Activated T-cell treated with anti-CD3 and anti-CD28 coated beads, Interleukin-2, amount 50 U/mL, for 4 hours (primary cell): ENCODE results near the gene C3orf18. TPM values are rescaled to one million over a fixed set of nuclear protein-coding genes. Genes with fewer than 3 reads are reported as not detected.
A peak's percentile ranks its signal among the peaks of the same experiment; 100 is the strongest.

Experiments used
- ATAC-seq, 2 donors: fragments of 200-7000 bp; cut with Tn5 transposase; one replicate each; pipeline ENCODE4 v1.10.0; 2021
- DNase-seq: peaks from one replicate; pipeline ENCODE4 v3.0.0-alpha.2; 2020
- H3K27me3 Mint-ChIP-seq: one replicate; pipeline ENCODE4 v1.8.0; 2021; ENCODE audit warnings: low read depth, mixed read lengths
- H3K36me3 Mint-ChIP-seq: one replicate; pipeline ENCODE4 v1.8.0; 2022; ENCODE audit warnings: mixed read lengths; ENCODE audit not compliant: insufficient read depth
- H3K4me1 Mint-ChIP-seq: one replicate; pipeline ENCODE4 v1.8.0; 2021; ENCODE audit warnings: low read depth, mixed read lengths
- H3K4me3 Mint-ChIP-seq: one replicate; pipeline ENCODE4 v1.8.0; 2021; ENCODE audit warnings: mild to moderate bottlenecking, moderate library complexity, mixed read lengths
- H3K9me3 Mint-ChIP-seq: one replicate; pipeline ENCODE4 v1.8.0; 2021; ENCODE audit warnings: mixed read lengths
- total RNA-seq, 3 donors: library from RNA; stranded (reverse); gene quantifications; one replicate each; pipeline ENCODE4 v1.2.1, GENCODE V29; 2021

The C3orf18 gene
- total RNA-seq, 3 donors from 2014 or later: 6.7 to 11.2 (median 9.0) TPM

GRCh38 chr3:50592568-50592967, 25.0 kb upstream of the C3orf18 start:
- Mint-ChIP-seq H3K4me3 (peak overlapping the region; percentile 27), H3K27me3 (no peaks in the 10 kb centered on the region), H3K9me3 (no peaks in the 10 kb centered on the region), H3K4me1 (peaks cover 81% of the 10 kb centered on the region), H3K36me3 (no peaks in the 10 kb centered on the region)
- ATAC-seq (no peak), DNase-seq (no peak)

GRCh38 chr3:50591196-50591741, 23.7 kb upstream of the C3orf18 start:
- no peak for DNase-seq
- H3K4me1 Mint-ChIP-seq: peaks cover 90% of the 10 kb centered on the region
- no peaks in the 10 kb centered on the region for H3K27me3 Mint-ChIP-seq
- ATAC-seq: peak; percentile 3 to 6
- H3K36me3 Mint-ChIP-seq: peaks cover 1% of the 10 kb centered on the region
- H3K9me3 Mint-ChIP-seq: no peaks in the 10 kb centered on the region
- H3K4me3 Mint-ChIP-seq: peak overlapping the region; percentile 58

GRCh38 chr3:50588759-50589433, 21.3 kb upstream of the C3orf18 start:
- H3K36me3 Mint-ChIP-seq: peaks cover 11% of the 10 kb centered on the region
- ATAC-seq (no peak), DNase-seq (no peak)
- H3K4me3 Mint-ChIP-seq: peak overlapping the region; percentile 55
- H3K27me3 Mint-ChIP-seq: no peaks in the 10 kb centered on the region
- H3K9me3 Mint-ChIP-seq: no peaks in the 10 kb centered on the region
- peaks cover 87% of the 10 kb centered on the region for H3K4me1 Mint-ChIP-seq

GRCh38 chr3:50587806-50588758, 20.5 kb upstream of the C3orf18 start:
- Mint-ChIP-seq H3K4me3 (peak overlapping the region; percentile 55), H3K27me3 (no peaks in the 10 kb centered on the region), H3K36me3 (peaks cover 16% of the 10 kb centered on the region), H3K4me1 (peaks cover 83% of the 10 kb centered on the region), H3K9me3 (no peaks in the 10 kb centered on the region)
- peak; percentile 52 to 54 for ATAC-seq
- peak; percentile 61 for DNase-seq

- ATAC-seq (no peak), DNase-seq (no peak)
- Mint-ChIP-seq H3K9me3 (no peaks in the 10 kb centered on the region), H3K4me1 (peaks cover 80% of the 10 kb centered on the region), H3K36me3 (peaks cover 17% of the 10 kb centered on the region), H3K27me3 (no peaks in the 10 kb centered on the region), H3K4me3 (peak overlapping the region; percentile 27)
Measured at GRCh38 chr3:50587373-50587772, 19.8 kb upstream of the C3orf18 start.

GRCh38 chr3:50586763-50587070, 19.2 kb upstream of the C3orf18 start:
- DNase-seq: no peak
- H3K9me3 Mint-ChIP-seq: no peaks in the 10 kb centered on the region
- H3K4me1 Mint-ChIP-seq: peaks cover 79% of the 10 kb centered on the region
- no peaks in the 10 kb centered on the region for H3K27me3 Mint-ChIP-seq
- ATAC-seq: no peak
- peaks cover 17% of the 10 kb centered on the region for H3K36me3 Mint-ChIP-seq
- no peak overlapping the region for H3K4me3 Mint-ChIP-seq

GRCh38 chr3:50585919-50586762, 18.6 kb upstream of the C3orf18 start:
- Mint-ChIP-seq H3K9me3 (no peaks in the 10 kb centered on the region), H3K36me3 (peaks cover 17% of the 10 kb centered on the region), H3K4me3 (no peak overlapping the region), H3K4me1 (peaks cover 80% of the 10 kb centered on the region), H3K27me3 (no peaks in the 10 kb centered on the region)
- DNase-seq (no peak), ATAC-seq (no peak)

GRCh38 chr3:50584391-50584790, 16.8 kb upstream of the C3orf18 start:
- Mint-ChIP-seq H3K4me1 (peaks cover 75% of the 10 kb centered on the region), H3K27me3 (no peaks in the 10 kb centered on the region), H3K36me3 (peaks cover 21% of the 10 kb centered on the region), H3K9me3 (no peaks in the 10 kb centered on the region), H3K4me3 (no peak overlapping the region)
- DNase-seq: no peak
- no peak for ATAC-seq

GRCh38 chr3:50583897-50584296, 16.4 kb upstream of the C3orf18 start:
- Mint-ChIP-seq H3K4me1 (peaks cover 70% of the 10 kb centered on the region), H3K27me3 (no peaks in the 10 kb centered on the region), H3K9me3 (no peaks in the 10 kb centered on the region), H3K36me3 (peaks cover 24% of the 10 kb centered on the region), H3K4me3 (no peak overlapping the region)
- ATAC-seq: no peak
- DNase-seq: no peak

GRCh38 chr3:50582083-50582482, 14.5 kb upstream of the C3orf18 start:
- ATAC-seq (no peak), DNase-seq (no peak)
- Mint-ChIP-seq H3K27me3 (no peaks in the 10 kb centered on the region), H3K4me3 (no peak overlapping the region), H3K9me3 (no peaks in the 10 kb centered on the region), H3K36me3 (peaks cover 27% of the 10 kb centered on the region), H3K4me1 (peaks cover 53% of the 10 kb centered on the region)

- no peaks in the 10 kb centered on the region for H3K9me3 Mint-ChIP-seq
- peaks cover 27% of the 10 kb centered on the region for H3K36me3 Mint-ChIP-seq
- H3K4me3 Mint-ChIP-seq: no peak overlapping the region
- peaks cover 52% of the 10 kb centered on the region for H3K4me1 Mint-ChIP-seq
- ATAC-seq: no peak
- no peak for DNase-seq
- no peaks in the 10 kb centered on the region for H3K27me3 Mint-ChIP-seq
Measured at GRCh38 chr3:50581459-50581842, 13.9 kb upstream of the C3orf18 start.

GRCh38 chr3:50580683-50581458, 13.3 kb upstream of the C3orf18 start:
- peaks cover 27% of the 10 kb centered on the region for H3K36me3 Mint-ChIP-seq

GRCh38 chr3:50577348-50577747, 9.8 kb upstream of the C3orf18 start:
- ATAC-seq: no peak

More at GRCh38 chr3:50580683-50581458, 13.3 kb upstream of the C3orf18 start:
- peak; percentile 29 to 47 for ATAC-seq
- no peak for DNase-seq
- no peak overlapping the region for H3K4me3 Mint-ChIP-seq
- no peaks in the 10 kb centered on the region for H3K27me3 Mint-ChIP-seq
- peaks cover 55% of the 10 kb centered on the region for H3K4me1 Mint-ChIP-seq
- no peaks in the 10 kb centered on the region for H3K9me3 Mint-ChIP-seq

More at GRCh38 chr3:50577348-50577747, 9.8 kb upstream of the C3orf18 start:
- Mint-ChIP-seq H3K27me3 (no peaks in the 10 kb centered on the region), H3K4me1 (peaks cover 65% of the 10 kb centered on the region), H3K4me3 (no peak overlapping the region), H3K36me3 (peaks cover 11% of the 10 kb centered on the region), H3K9me3 (no peaks in the 10 kb centered on the region)
- DNase-seq: no peak
